Stimulated activated memory B cell treated with anti-CD40 and anti-IgM and Interleukin-4, amounts not matched to agents 10 μg/mL and 1 μg/mL and 100 μg/mL, for 72 hours (primary cell): ENCODE measurements around the gene FMR1.

Experiments
- ATAC-seq: fragments of 150-1000 bp; cut with Tn5 transposase; 2 replicates; pipeline ENCODE4 v1.10.0; 2021
- H3K27ac Mint-ChIP-seq: one replicate; pipeline ENCODE4 v1.8.0; 2022; ENCODE audit warnings: mild to moderate bottlenecking, mixed read lengths
- H3K27me3 Mint-ChIP-seq: one replicate; pipeline ENCODE4 v1.8.0; 2022; ENCODE audit warnings: mixed read lengths
- H3K36me3 Mint-ChIP-seq: one replicate; pipeline ENCODE4 v1.8.0; 2022; ENCODE audit warnings: mixed read lengths
- H3K4me1 Mint-ChIP-seq: one replicate; pipeline ENCODE4 v1.8.0; 2022; ENCODE audit warnings: mixed read lengths
- H3K4me3 Mint-ChIP-seq: one replicate; pipeline ENCODE4 v1.8.0; 2022; ENCODE audit warnings: mild to moderate bottlenecking, moderate library complexity, mixed read lengths
- H3K9me3 Mint-ChIP-seq: one replicate; pipeline ENCODE4 v1.8.0; 2022; ENCODE audit warnings: mixed read lengths

The FMR1 gene

DNA sequence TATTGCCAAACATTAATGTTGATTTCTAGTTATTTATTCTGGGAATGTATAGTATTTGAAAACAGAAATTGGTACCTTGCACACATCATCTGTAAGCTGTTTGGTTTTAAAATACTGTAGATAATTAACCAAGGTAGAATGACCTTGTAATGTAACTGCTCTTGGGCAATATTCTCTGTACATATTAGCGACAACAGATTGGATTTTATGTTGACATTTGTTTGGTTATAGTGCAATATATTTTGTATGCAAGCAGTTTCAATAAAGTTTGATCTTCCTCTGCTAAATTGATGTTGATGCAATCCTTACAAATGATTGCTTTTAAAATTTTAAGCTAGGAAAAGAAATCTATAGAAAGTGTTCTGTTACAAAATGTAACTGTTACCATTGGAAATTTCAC lies 38.6 kb downstream of the FMR1 start:
- no peak for ATAC-seq
- no peaks in the 10 kb centered on the region for H3K27me3 Mint-ChIP-seq
- H3K36me3 Mint-ChIP-seq, result peaks cover 12% of the 10 kb centered on the region
- H3K4me3 Mint-ChIP-seq, result no peak overlapping the region
- no peaks in the 10 kb centered on the region for H3K9me3 Mint-ChIP-seq
- no peak overlapping the region for H3K27ac Mint-ChIP-seq
- no peaks in the 10 kb centered on the region for H3K4me1 Mint-ChIP-seq

DNA sequence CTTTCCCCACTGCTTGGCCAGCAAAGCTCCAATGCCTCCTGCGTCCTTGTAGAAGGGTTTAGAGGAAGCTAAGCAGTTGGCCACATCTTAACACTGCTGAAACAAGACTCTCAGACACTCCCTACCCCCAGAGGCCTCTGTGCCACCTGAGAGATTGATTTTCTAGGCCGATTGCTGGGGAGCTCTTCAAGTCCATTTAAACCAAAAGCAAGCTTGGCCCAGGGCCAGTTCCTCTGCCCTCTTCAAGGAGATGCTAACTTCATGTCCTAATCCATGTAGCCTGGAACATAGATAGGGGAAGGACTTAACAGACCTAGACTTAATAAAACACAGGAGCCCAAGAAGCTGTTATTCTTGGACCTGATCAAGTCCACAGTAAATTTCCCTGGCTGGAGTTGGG lies 42.3 kb downstream of the FMR1 start:
- no peaks in the 10 kb centered on the region for H3K27me3 Mint-ChIP-seq
- no peak overlapping the region for H3K4me3 Mint-ChIP-seq
- H3K4me1 Mint-ChIP-seq, result no peaks in the 10 kb centered on the region
- no peak overlapping the region for H3K27ac Mint-ChIP-seq
- no peaks in the 10 kb centered on the region for H3K9me3 Mint-ChIP-seq
- ATAC-seq, result no peak
- H3K36me3 Mint-ChIP-seq, result peaks cover 6% of the 10 kb centered on the region

DNA sequence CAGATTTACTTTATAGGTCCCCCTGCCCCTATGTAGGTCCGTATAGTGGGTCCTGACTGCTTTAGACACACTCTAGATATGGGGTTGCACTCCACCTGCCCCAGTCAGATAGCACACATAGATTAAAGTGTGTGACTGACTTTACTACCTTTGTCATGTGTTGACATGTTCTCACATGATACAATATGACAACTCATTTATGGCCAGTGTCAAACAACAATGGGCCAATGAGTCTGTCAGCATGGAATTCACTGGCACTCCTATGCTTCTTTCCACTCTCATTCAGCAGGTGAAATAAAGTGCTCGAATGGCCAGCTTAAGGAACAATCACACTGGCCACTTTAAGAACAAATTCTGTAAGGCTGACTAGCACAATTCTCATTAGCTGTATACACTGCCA lies 45.6 kb downstream of the FMR1 start:
- H3K27me3 Mint-ChIP-seq, result no peaks in the 10 kb centered on the region
- H3K9me3 Mint-ChIP-seq, result peaks cover 3% of the 10 kb centered on the region
- H3K36me3 Mint-ChIP-seq, result no peaks in the 10 kb centered on the region
- no peak overlapping the region for H3K4me3 Mint-ChIP-seq
- ATAC-seq, result no peak
- H3K27ac Mint-ChIP-seq, result no peak overlapping the region
- no peaks in the 10 kb centered on the region for H3K4me1 Mint-ChIP-seq

DNA sequence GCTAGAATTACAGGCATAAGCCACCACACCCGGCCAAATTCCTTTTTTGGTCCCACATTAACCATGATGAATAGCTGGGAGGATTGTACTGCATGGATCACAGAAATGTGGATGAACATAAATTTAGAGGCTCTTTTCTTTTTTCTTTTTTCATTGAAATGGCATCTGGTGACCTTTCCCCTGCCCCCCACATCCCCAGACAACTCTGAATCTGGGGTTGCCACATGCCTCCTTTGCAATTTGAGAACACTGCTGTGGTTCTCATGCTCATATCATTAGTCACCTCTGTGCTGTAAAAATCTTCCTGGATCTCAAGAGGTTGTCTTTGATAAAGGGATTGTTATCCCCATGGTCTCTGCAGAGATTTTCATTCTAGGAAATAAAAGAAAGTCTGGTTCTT lies 46.6 kb downstream of the FMR1 start:
- ATAC-seq, result no peak
- H3K27me3 Mint-ChIP-seq, result no peaks in the 10 kb centered on the region
- no peaks in the 10 kb centered on the region for H3K36me3 Mint-ChIP-seq
- no peak overlapping the region for H3K27ac Mint-ChIP-seq
- H3K4me1 Mint-ChIP-seq, result no peaks in the 10 kb centered on the region
- H3K9me3 Mint-ChIP-seq, result peaks cover 3% of the 10 kb centered on the region
- H3K4me3 Mint-ChIP-seq, result no peak overlapping the region

DNA sequence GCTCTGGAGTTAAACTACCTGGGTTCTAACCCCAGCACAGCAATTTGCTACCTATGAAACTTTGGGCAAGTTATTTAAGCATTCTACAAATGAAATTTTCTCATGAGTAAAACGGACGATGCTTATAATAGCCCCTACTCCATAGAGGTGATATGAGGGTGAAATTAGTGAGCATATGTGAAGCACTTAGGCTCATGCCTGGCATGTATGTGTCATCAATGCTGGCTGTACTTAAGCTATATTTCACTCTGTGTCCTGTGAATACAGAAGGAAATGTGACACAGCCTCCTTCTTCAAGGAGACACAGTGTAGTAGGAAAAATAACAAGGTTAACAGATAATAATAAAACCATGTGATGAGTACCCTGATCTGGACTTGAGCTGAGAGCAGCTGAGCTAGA lies 49.0 kb downstream of the FMR1 start:
- Mint-ChIP-seq H3K27ac (no peak overlapping the region), H3K9me3 (peaks cover 3% of the 10 kb centered on the region), H3K4me1 (no peaks in the 10 kb centered on the region), H3K27me3 (peaks cover 10% of the 10 kb centered on the region), H3K4me3 (no peak overlapping the region), H3K36me3 (no peaks in the 10 kb centered on the region)
- ATAC-seq, result no peak

DNA sequence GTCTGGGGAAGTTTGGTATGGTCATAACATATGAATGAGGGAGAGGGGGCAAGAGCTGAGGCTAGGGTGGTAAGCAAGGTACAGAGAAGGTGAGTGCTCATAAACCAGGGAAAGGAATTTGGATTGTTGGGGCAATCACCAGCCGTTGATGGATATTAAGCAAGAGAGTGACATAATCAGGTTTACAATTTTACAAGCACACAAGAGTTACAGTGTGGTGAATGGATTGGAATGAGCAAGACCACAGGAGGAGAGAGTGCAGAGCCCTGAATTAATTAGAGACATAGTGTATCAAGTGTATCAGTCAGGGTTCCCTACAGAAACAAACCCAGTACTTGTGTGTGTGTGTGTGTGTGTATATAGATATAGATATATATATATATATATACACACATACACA lies 50.8 kb downstream of the FMR1 start:
- H3K36me3 Mint-ChIP-seq, result no peaks in the 10 kb centered on the region
- no peak overlapping the region for H3K4me3 Mint-ChIP-seq
- H3K4me1 Mint-ChIP-seq, result no peaks in the 10 kb centered on the region
- H3K27ac Mint-ChIP-seq, result no peak overlapping the region
- peaks cover 10% of the 10 kb centered on the region for H3K27me3 Mint-ChIP-seq
- peaks cover 3% of the 10 kb centered on the region for H3K9me3 Mint-ChIP-seq
- ATAC-seq, result no peak

DNA sequence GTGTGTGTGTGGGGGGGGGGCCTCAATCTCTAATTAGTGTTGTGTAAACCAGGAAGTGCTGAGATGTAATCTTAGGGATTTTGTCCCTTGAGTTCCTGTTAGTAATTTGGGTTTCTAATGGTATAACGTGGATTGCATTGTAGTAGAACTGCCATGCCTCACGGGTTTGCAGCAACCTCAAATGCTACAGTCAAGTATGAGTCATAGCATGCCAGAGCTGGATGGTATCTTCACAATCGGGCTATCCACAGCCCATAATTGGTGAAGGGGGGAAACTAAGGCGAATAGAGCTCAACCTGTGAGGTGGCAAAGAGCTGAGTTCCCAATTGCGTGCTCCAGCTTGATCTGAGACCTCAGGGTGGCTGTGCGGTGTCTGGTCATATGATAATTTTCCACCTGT lies 67.2 kb downstream of the FMR1 start:
- Mint-ChIP-seq H3K4me1 (no peaks in the 10 kb centered on the region), H3K36me3 (no peaks in the 10 kb centered on the region), H3K4me3 (no peak overlapping the region), H3K27me3 (no peaks in the 10 kb centered on the region), H3K9me3 (peaks cover 2% of the 10 kb centered on the region), H3K27ac (no peak overlapping the region)
- ATAC-seq, result no peak

DNA sequence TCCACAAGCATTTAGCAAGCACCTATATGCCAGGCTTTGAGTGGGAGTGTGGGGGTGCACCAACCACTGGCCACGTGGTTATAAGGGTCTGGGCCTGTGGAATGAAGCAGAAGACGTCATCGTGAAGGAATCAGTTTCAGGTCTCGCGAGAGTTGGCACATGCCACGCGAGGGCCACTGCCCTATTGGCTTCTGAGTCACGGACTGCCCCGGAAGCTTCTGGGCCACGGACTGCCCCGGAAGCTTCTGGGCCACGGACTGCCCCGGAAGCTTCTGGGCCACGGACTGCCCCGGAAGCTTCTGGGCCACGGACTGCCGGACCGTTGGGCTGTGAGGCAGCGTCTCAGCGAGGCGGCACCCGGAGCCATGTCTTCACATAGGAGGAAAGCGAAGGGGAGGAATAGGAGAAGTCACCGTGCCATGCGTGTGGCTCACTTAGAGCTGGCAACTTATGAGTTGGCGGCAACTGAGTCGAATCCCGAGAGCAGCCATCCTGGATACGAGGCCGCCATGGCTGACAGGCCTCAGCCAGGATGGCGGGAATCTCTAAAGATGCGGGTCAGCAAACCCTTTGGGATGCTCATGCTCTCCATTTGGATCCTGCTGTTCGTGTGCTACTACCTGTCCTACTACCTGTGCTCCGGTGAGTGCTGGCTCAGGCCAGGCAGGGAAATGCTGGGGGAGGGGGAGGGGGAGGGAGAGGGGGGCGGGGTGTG lies 69.5 kb downstream of the FMR1 start, which contains the start of gene FMR1NB:
TSS of gene FMR1NB (plus strand) at position 300 of the 715 bp plus-strand sequence. CDS start at position 366, 66 bp downstream.
- no peaks in the 10 kb centered on the region for H3K27me3 Mint-ChIP-seq
- H3K27ac Mint-ChIP-seq, result no peak within 1 kb of the TSS
- no peaks in the 10 kb centered on the region for H3K36me3 Mint-ChIP-seq
- no peaks in the 10 kb centered on the region for H3K4me1 Mint-ChIP-seq
- H3K9me3 Mint-ChIP-seq, result no peaks in the 10 kb centered on the region
- no peak within 1 kb of the TSS for H3K4me3 Mint-ChIP-seq
- ATAC-seq, result no peak
